H9 (cell line): ENCODE data around the gene GDI1. TPM values are rescaled to one million over a fixed set of nuclear protein-coding genes. Genes with fewer than 3 reads are reported as not detected.

ENCODE experiments used
- DNase-seq: peaks from one replicate; pipeline ENCODE4 v3.0.0-alpha.2; 2017
- H2AFZ ChIP-seq: one replicate; pipeline ENCODE4 v1.6.1; 2013; ENCODE audit warnings: mild to moderate bottlenecking, low read length, control low read depth, moderate library complexity
- H2AK5ac ChIP-seq: 2 replicates; pipeline ENCODE4 v1.6.1; 2013; ENCODE audit warnings: low read length, control low read depth, mixed read lengths; ENCODE audit not compliant: insufficient read length
- H2BK120ac ChIP-seq: one replicate; pipeline ENCODE4 v1.6.1; 2013; ENCODE audit warnings: low read depth, mild to moderate bottlenecking, low read length, control low read depth, inconsistent platforms; ENCODE audit not compliant: poor library complexity, severe bottlenecking
- H2BK12ac ChIP-seq: 2 replicates; pipeline ENCODE4 v1.6.1; 2013; ENCODE audit warnings: low read length, control low read depth, mixed read lengths, low read depth; ENCODE audit not compliant: insufficient read length
- H2BK15ac ChIP-seq: 2 replicates; pipeline ENCODE4 v1.6.1; 2013; ENCODE audit warnings: low read depth, low read length, control low read depth
- H2BK20ac ChIP-seq: one replicate; pipeline ENCODE4 v1.6.1; 2013; ENCODE audit warnings: low read depth, mild to moderate bottlenecking, low read length, control low read depth, inconsistent platforms; ENCODE audit not compliant: poor library complexity, severe bottlenecking
- H2BK5ac ChIP-seq: 2 replicates; pipeline ENCODE4 v1.6.1; 2013; ENCODE audit warnings: low read length, control low read depth, mixed read lengths; ENCODE audit not compliant: insufficient read length
- H3K14ac ChIP-seq: 2 replicates; pipeline ENCODE4 v1.6.1; 2013; ENCODE audit warnings: low read length, control low read depth; ENCODE audit not compliant: insufficient read depth
- H3K18ac ChIP-seq: 2 replicates; pipeline ENCODE4 v1.6.1; 2013; ENCODE audit warnings: low read depth, mild to moderate bottlenecking, mixed read lengths, low read length, control low read depth; ENCODE audit not compliant: insufficient read length
- H3K23ac ChIP-seq: 2 replicates; pipeline ENCODE4 v1.6.1; 2013; ENCODE audit warnings: low read length, control low read depth, mixed read lengths, low read depth; ENCODE audit not compliant: insufficient read length
- H3K23me2 ChIP-seq: 2 replicates; pipeline ENCODE4 v1.6.1; 2013; ENCODE audit warnings: low read depth, mild to moderate bottlenecking, mixed read lengths, low read length, control low read depth; ENCODE audit not compliant: insufficient read length, poor library complexity, severe bottlenecking
- H3K27ac ChIP-seq: 2 replicates; pipeline ENCODE4 v1.5.1; 2013; ENCODE audit warnings: low read length, control low read depth, mixed read lengths, low read depth; ENCODE audit not compliant: insufficient read length
- H3K27me3 ChIP-seq: 2 replicates; pipeline ENCODE4 v1.6.1; 2013; ENCODE audit warnings: low read length, control low read depth, inconsistent platforms; ENCODE audit not compliant: insufficient read depth
- H3K4ac ChIP-seq: 2 replicates; pipeline ENCODE4 v1.6.1; 2013; ENCODE audit warnings: low read depth, mild to moderate bottlenecking, control low read depth, inconsistent platforms, low read length, moderate library complexity
- H3K4me1 ChIP-seq: 2 replicates; pipeline ENCODE4 v1.6.1; 2013; ENCODE audit warnings: low read length, control low read depth, inconsistent platforms; ENCODE audit not compliant: insufficient read depth
- H3K4me2 ChIP-seq: 2 replicates; pipeline ENCODE4 v1.6.1; 2013; ENCODE audit warnings: low read length, control low read depth, mixed read lengths; ENCODE audit not compliant: insufficient read length, insufficient read depth
- H3K56ac ChIP-seq: 2 replicates; pipeline ENCODE4 v1.6.1; 2013; ENCODE audit warnings: low read depth, mild to moderate bottlenecking, mixed read lengths, low read length, control low read depth; ENCODE audit not compliant: insufficient read length
- H3K79me1 ChIP-seq: 2 replicates; pipeline ENCODE4 v1.6.1; 2013; ENCODE audit warnings: low read depth, mild to moderate bottlenecking, moderate library complexity, low read length, control low read depth, inconsistent platforms; ENCODE audit not compliant: insufficient read depth, poor library complexity, severe bottlenecking
- H3K79me2 ChIP-seq: 2 replicates; pipeline ENCODE4 v1.6.1; 2013; ENCODE audit warnings: low read length, control low read depth, inconsistent platforms; ENCODE audit not compliant: insufficient read depth
- H3K9ac ChIP-seq: 2 replicates; pipeline ENCODE4 v1.6.1; 2013; ENCODE audit warnings: low read length, control low read depth, mixed read lengths; ENCODE audit not compliant: insufficient read length; ENCODE audit errors: extremely low read depth
- H3K9me3 ChIP-seq: one replicate; pipeline ENCODE4 v1.6.1; 2013; ENCODE audit warnings: low read depth, low read length, inconsistent platforms; ENCODE audit not compliant: control insufficient read depth
- H3T11ph ChIP-seq: one replicate; pipeline ENCODE4 v1.6.1; 2013; ENCODE audit warnings: mild to moderate bottlenecking, low read length, control low read depth, inconsistent platforms
- H4K20me1 ChIP-seq: one replicate; pipeline ENCODE4 v1.6.1; 2013; ENCODE audit not compliant: control insufficient read depth, insufficient read length, insufficient read depth
- H4K5ac ChIP-seq: 2 replicates; pipeline ENCODE4 v1.6.1; 2013; ENCODE audit warnings: low read depth, mild to moderate bottlenecking, mixed read lengths, low read length, control low read depth; ENCODE audit not compliant: insufficient read length
- H4K8ac ChIP-seq: replicated peaks from 2 replicates; pipeline ENCODE4 v1.6.1; 2013; ENCODE audit warnings: low read length, control low read depth, mixed read lengths, low read depth; ENCODE audit not compliant: insufficient read length
- H4K91ac ChIP-seq: 2 replicates; pipeline ENCODE4 v1.6.1; 2013; ENCODE audit warnings: low read depth, mild to moderate bottlenecking, moderate library complexity, mixed read lengths, low read length, control low read depth; ENCODE audit not compliant: insufficient read length
- H3K27ac Mint-ChIP-seq, 3 experiments: 2 replicates in 2 of 3; 3 replicates in 1 of 3; pipeline ENCODE4 v1.8.0; 2020 to 2021; ENCODE audit warnings: mixed read lengths in 3 of 3, mild to moderate bottlenecking in 1 of 3, moderate library complexity in 1 of 3
- H3K27me3 Mint-ChIP-seq: 2 replicates; pipeline ENCODE4 v1.8.0; 2021; ENCODE audit warnings: low read depth, mild to moderate bottlenecking, moderate library complexity, mixed read lengths
- H3K36me3 Mint-ChIP-seq, 3 experiments: 2 replicates in 2 of 3; 3 replicates in 1 of 3; pipeline ENCODE4 v1.8.0; 2020 to 2021; ENCODE audit warnings: low read depth in 3 of 3, mixed read lengths in 3 of 3; ENCODE audit not compliant: insufficient read depth in 1 of 3
- H3K4me1 Mint-ChIP-seq, 2 experiments: 2 replicates each; pipeline ENCODE4 v1.8.0; 2020; ENCODE audit warnings: mixed read lengths in 2 of 2
- H3K4me3 Mint-ChIP-seq, 2 experiments: 2 replicates in 1 of 2; 3 replicates in 1 of 2; pipeline ENCODE4 v1.8.0; 2020 to 2021; ENCODE audit warnings: mild to moderate bottlenecking in 2 of 2, mixed read lengths in 2 of 2, moderate library complexity in 1 of 2
- H3K9me3 Mint-ChIP-seq, 2 experiments: 2 replicates in 1 of 2; 3 replicates in 1 of 2; pipeline ENCODE4 v1.8.0; 2020; ENCODE audit warnings: mild to moderate bottlenecking in 2 of 2, mixed read lengths in 2 of 2, moderate library complexity in 1 of 2
- CTCF ChIP-seq: fragments of 200-600 bp; sonication (generic); conservative IDR thresholded peaks from 3 replicates; pipeline ENCODE4 v1.8.0; 2021; ENCODE audit warnings: antibody characterized with exemption, mild to moderate bottlenecking
- WGBS: extraction: QIAGEN DNeasy Blood & Tissue Kit; methylation state at CpG from one replicate; pipeline ENCODE4 v1.1.7; 2013; ENCODE audit warnings: missing lambda C conversion rate, low lambda C conversion rate, mixed read lengths; ENCODE audit not compliant: insufficient read length; ENCODE audit errors: extremely low coverage; 5-methylcytosine and 5-hydroxymethylcytosine counted together
- total RNA-seq: library from RNA; stranded (reverse); gene quantifications from 2 replicates; pipeline ENCODE4 v1.2.1, GENCODE V29; 2021

GDI1 gene
- total RNA-seq, 1 experiment from 2014 or later, result 111 TPM

GRCh38 chrX:154444755-154445246, 7.8 kb downstream of the GDI1 start:
- Histone ChIP-seq H2BK120ac (no peak overlapping the region), H2BK12ac (no peak overlapping the region), H2AFZ (no peak overlapping the region), H3K18ac (no peak overlapping the region), H3K4me1 (no peaks in the 10 kb centered on the region), H3K56ac (no peak overlapping the region), H3K4me2 (peak overlapping the region; percentile 31), H3K23me2 (peaks cover 2% of the 10 kb centered on the region), H3K9ac (peak overlapping the region; percentile 35), H4K20me1 (no peaks in the 10 kb centered on the region), H3K23ac (no peak overlapping the region), H4K91ac (no peak overlapping the region), H3K14ac (no peak overlapping the region), H2AK5ac (no peak overlapping the region), H3K27ac (no peak overlapping the region), H4K5ac (no peak overlapping the region), H3K27me3 (no peaks in the 10 kb centered on the region), H2BK5ac (no peak overlapping the region), H3T11ph (no peak overlapping the region), H3K9me3 (peaks cover 37% of the 10 kb centered on the region), H3K79me2 (no peaks in the 10 kb centered on the region), H2BK20ac (no peak overlapping the region), H4K8ac (no peak overlapping the region), H3K4ac (no peak overlapping the region), H3K79me1 (no peaks in the 10 kb centered on the region), H2BK15ac (no peak overlapping the region)
- Mint-ChIP-seq H3K27ac (no peak overlapping the region), H3K36me3 (peaks cover 30 to 67% (median 59%) of the 10 kb centered on the region in 3 experiments), H3K9me3 (peaks cover 62 to 78% of the 10 kb centered on the region in 2 experiments), H3K4me3 (peak overlapping the region; percentile 44 to 63; a peak in 3 of 5 replicates), H3K27me3 (no peaks in the 10 kb centered on the region; the same call in none of the 2 replicates), H3K4me1 (peaks cover 3 to 5% of the 10 kb centered on the region in 2 experiments; a peak in 2 of 4 replicates)
- WGBS, result no CpG with 5 or more reads among the region's 13 CpGs
- TF ChIP-seq CTCF, result no peak
- DNase-seq, result no peak
